Upper lobe of right lung (tissue), 1 donor: ENCODE data around the gene BCL2L12. TPM values are rescaled to one million over a fixed set of nuclear protein-coding genes. Genes with fewer than 3 reads are reported as not detected.

ENCODE experiments used
- ATAC-seq: fragments of 200-7000 bp; cut with Tn5 transposase; one replicate; pipeline ENCODE4 v1.9.1; 2020; ENCODE audit warnings: mild to moderate bottlenecking, moderate library complexity
- DNase-seq: peaks from one replicate; pipeline ENCODE4 v3.0.0-alpha.2; 2020
- H3K27ac ChIP-seq: fragments of 200-600 bp; one replicate; pipeline ENCODE4 v1.8.0; 2022
- H3K27me3 ChIP-seq: fragments of 200-600 bp; one replicate; pipeline ENCODE4 v1.8.0; 2022; ENCODE audit warnings: mild to moderate bottlenecking
- H3K36me3 ChIP-seq: fragments of 200-600 bp; one replicate; pipeline ENCODE4 v1.8.0; 2022
- H3K4me1 ChIP-seq: fragments of 200-600 bp; one replicate; pipeline ENCODE4 v1.8.0; 2022
- H3K4me3 ChIP-seq: fragments of 200-600 bp; one replicate; pipeline ENCODE4 v1.8.0; 2022; ENCODE audit warnings: mild to moderate bottlenecking
- H3K9me3 ChIP-seq: fragments of 200-600 bp; one replicate; pipeline ENCODE4 v1.8.0; 2022
- intact Hi-C: fragments of 100-400 bp; cut with DNase I; formaldehyde crosslinking; loops from one replicate; pipeline ENCODE4 v1.11.0; 2022
- total RNA-seq: library from RNA; stranded (reverse); fragmentation: NEBNext Ultra II Directional; extraction: Animal tissue kit (Norgen Biotek cat#: 25700); gene quantifications from one replicate; pipeline ENCODE4 v1.2.1, GENCODE V29; 2021
- TF ChIP-seq, protein P1 (sequence below): fragments of 200-600 bp; IDR thresholded peaks from one replicate; pipeline ENCODE4 v1.8.0; 2022; ENCODE audit warnings: antibody characterized with exemption
- donor health status: DM: no; HTN: yes; CAD: no; lungs with severe emphysema.

Gene BCL2L12
- total RNA-seq, 1 donor from 2014 or later = 15.8 TPM

DNA sequence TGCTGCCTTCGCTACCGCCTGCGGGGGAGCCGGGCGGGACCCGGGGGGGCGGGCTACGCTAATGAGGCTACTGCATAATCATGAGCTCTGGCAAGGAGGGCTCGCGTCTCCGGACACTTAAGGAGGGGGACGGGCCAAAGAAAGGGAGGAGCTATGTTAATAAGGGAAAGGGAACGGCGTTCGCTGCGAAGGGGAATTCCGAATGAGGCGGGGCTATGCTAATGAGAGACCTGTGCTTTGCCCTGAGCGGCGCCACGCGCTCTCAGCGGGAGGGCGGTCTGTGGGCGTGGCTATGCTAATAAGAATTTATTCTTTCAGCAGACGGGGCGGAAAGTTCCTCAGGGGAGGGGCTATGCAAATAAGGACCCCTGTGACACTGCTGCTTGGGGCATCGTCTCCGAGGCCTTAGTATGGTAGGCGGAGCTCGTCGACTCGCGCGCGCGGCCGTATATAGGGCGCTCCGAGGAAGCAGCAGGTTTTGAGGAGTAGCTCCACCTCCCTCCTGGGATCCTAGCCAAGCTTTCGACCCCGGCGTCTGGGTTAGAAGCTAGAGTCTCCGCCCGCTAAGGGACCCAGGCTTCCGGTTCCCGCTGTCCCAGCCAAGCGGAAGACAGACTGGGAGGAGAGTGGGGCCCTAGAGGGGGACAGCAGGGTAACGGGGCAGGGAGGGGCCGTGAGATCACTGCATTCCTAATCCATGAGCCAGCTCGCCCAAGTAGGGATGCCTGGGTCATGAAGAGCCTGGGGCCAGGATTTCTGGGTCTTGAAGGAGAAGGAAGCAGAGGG is 25.4 kb upstream of the BCL2L12 start, which contains the start of gene RRAS:
Gene RRAS (minus strand): TSS at position 31 of the 786 bp plus-strand sequence. CDS start 45 bp downstream, outside the sequence.
- Histone ChIP-seq H3K9me3 (no peaks in the 10 kb centered on the region), H3K4me1 (peaks cover 34% of the 10 kb centered on the region)
- intact Hi-C loops = no loop called here

DNA sequence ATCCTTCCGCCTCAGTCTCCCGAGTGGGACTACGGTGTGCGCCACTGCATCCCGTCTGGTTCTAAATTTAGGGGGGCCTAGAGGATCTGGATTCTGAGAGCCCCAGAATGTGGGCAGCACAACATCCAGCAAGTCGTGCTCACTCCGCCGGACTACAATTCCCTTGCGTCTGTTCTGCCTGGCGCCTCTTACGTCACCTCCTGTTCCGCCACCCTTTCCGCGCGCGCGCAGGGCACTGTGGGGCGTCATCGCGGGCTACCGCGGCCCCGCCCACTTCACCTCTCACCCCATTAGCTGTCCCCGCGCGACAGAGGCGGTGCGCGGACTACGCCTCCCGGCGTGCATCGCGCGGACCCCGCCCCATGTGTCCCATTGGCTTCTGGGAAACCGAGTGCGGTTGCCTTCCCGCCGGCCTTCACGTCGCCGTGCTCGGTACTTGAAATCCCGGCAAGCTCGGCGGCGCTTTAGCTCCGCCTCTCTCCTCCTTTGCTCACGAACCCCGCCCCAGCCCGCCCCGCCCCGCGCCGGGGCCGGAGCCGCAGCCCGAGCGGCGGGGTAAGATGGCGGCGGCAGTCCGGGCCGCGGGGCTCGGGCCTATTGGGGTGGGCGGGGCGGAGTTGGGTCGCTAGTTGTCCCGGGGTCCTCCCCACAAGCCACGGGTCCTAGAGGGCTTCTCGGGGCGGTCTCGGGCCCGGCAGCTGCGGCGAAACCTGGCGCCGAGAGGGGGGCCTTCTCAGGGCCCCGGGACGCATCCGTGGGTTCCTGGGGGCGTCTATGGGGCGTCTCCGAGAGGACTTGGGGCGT is 23.8 kb upstream of the BCL2L12 start, which contains the start of gene SCAF1:
Gene SCAF1 (plus strand): TSS at position 522 of the 804 bp plus-strand sequence. CDS start 2,818 bp downstream, outside the sequence.
- Histone ChIP-seq H3K9me3 (no peaks in the 10 kb centered on the region), H3K4me3 (peak within 1 kb of the TSS; percentile 91), H3K27ac (peak within 1 kb of the TSS; percentile 100), H3K27me3 (no peaks in the 10 kb centered on the region), H3K4me1 (peaks cover 32% of the 10 kb centered on the region), H3K36me3 (peaks cover 7% of the 10 kb centered on the region)
- DNase-seq (peak; percentile 100), ATAC-seq (peak; percentile 82)
- intact Hi-C loops = no loop called here
- TF ChIP-seq, protein P1, sequence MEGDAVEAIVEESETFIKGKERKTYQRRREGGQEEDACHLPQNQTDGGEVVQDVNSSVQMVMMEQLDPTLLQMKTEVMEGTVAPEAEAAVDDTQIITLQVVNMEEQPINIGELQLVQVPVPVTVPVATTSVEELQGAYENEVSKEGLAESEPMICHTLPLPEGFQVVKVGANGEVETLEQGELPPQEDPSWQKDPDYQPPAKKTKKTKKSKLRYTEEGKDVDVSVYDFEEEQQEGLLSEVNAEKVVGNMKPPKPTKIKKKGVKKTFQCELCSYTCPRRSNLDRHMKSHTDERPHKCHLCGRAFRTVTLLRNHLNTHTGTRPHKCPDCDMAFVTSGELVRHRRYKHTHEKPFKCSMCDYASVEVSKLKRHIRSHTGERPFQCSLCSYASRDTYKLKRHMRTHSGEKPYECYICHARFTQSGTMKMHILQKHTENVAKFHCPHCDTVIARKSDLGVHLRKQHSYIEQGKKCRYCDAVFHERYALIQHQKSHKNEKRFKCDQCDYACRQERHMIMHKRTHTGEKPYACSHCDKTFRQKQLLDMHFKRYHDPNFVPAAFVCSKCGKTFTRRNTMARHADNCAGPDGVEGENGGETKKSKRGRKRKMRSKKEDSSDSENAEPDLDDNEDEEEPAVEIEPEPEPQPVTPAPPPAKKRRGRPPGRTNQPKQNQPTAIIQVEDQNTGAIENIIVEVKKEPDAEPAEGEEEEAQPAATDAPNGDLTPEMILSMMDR = no peak

More for the DNA sequence above, 25.4 kb upstream of the BCL2L12 start, which contains the start of gene RRAS:
- peak within 1 kb of the TSS; percentile 91 for H3K4me3 ChIP-seq
- TF ChIP-seq, protein P1 = no peak
- DNase-seq (peak; percentile 100), ATAC-seq (peak; percentile 74)
- no peaks in the 10 kb centered on the region for H3K36me3 ChIP-seq
- H3K27me3 ChIP-seq = no peaks in the 10 kb centered on the region
- H3K27ac ChIP-seq = peak within 1 kb of the TSS; percentile 100

DNA sequence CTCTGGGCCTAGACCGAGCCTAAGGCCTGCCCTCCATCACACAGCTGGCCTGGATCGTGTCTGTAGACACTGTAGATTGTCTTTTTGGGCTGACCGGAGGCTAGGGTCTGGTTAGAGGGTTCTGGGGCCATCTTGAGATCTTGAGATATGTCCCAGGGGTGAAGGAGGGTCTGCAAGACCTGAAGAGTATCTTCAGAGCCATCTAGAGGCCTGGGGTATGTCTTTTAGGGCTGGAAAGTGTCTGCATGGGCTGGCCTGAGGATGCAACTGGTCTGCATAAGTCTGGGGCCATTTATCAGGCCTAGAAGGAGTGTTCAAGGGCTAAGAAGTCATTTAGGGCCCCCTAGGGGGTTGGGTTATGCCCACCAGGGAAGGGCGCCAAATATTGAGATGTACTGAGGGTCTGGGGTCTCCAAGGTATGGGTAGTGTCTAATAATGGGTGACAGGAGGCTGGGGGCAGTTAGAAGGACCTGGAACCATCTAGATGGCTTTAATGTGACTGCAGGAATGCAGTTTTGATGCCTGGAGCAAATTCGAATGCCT is 23.2 kb upstream of the BCL2L12 start:
- peaks cover 14% of the 10 kb centered on the region for H3K36me3 ChIP-seq
- H3K9me3 ChIP-seq = no peaks in the 10 kb centered on the region
- H3K4me3 ChIP-seq = peak overlapping the region; percentile 91
- H3K4me1 ChIP-seq = peaks cover 32% of the 10 kb centered on the region
- intact Hi-C loops = no loop called here
- peak overlapping the region; percentile 100 for H3K27ac ChIP-seq
- H3K27me3 ChIP-seq = no peaks in the 10 kb centered on the region
- TF ChIP-seq, protein P1 = no peak
- ATAC-seq (no peak), DNase-seq (no peak)

DNA sequence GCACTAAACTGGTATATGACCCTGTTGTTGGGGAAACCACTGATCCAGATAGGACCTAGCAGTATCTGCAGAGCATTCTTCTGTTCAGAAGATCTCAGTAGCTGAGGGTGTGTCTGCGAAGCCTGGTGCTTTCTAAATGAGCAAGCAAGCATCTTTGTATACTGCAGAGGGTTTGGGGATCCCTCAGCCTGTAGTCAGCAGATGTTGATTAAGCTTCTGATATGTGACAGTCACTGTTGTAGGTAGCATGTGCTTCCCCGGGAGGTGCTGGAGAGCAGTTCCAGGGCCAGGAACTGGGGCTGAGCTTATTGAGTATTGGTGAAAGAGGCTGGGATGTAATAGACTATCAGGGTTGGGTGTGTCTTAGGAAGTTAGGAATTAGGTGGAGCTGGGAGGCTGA is 22.3 kb upstream of the BCL2L12 start:
- Histone ChIP-seq H3K27me3 (no peaks in the 10 kb centered on the region), H3K4me3 (no peak overlapping the region), H3K9me3 (no peaks in the 10 kb centered on the region), H3K36me3 (peaks cover 23% of the 10 kb centered on the region), H3K4me1 (peaks cover 23% of the 10 kb centered on the region), H3K27ac (no peak overlapping the region)
- intact Hi-C loops = no loop called here
- ATAC-seq (no peak), DNase-seq (no peak)
- TF ChIP-seq, protein P1 = no peak

DNA sequence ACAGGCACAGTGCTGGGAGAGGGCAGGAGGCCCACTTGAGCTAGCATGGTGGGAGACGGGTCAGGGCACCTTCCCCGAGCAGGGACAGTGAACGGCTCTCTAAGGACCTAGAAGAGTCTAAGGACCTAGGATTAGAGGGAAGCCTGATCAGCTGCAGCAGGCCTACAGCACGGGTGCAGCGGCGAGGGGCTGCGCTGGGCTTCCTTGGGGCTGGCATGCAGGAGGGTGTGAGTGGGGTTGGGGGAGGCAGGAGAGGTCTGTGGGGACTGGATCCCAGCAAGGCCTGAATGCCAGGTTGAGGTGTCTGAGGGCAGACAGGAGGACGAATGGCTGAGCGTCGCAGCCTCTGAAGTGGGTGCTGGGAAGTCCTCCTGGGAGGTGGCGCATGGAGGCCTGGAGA is 20.1 kb upstream of the BCL2L12 start:
- ATAC-seq (no peak), DNase-seq (no peak)
- TF ChIP-seq, protein P1 = no peak
- no peaks in the 10 kb centered on the region for H3K27me3 ChIP-seq
- H3K36me3 ChIP-seq = peaks cover 44% of the 10 kb centered on the region
- H3K9me3 ChIP-seq = no peaks in the 10 kb centered on the region
- no peak overlapping the region for H3K4me3 ChIP-seq
- no peak overlapping the region for H3K27ac ChIP-seq
- peaks cover 14% of the 10 kb centered on the region for H3K4me1 ChIP-seq
- intact Hi-C loops = no loop called here
